B cell (primary cell): Measurements from ENCODE around the gene VWA5B2. TPM values are rescaled to one million over a fixed set of nuclear protein-coding genes. Genes with fewer than 3 reads are reported as not detected.

ENCODE experiments used
- ATAC-seq: fragments of 200-7000 bp; cut with Tn5 transposase; one replicate; pipeline ENCODE4 v1.10.0; 2021; ENCODE audit warnings: low read depth, mild to moderate bottlenecking, moderate number of reproducible peaks, moderate library complexity
- CTCF ChIA-PET: fragments of 350-600 bp; sonication (Branson Sonifier 250); formaldehyde crosslinking; loops from one replicate; lab custom pipeline; 2021; ENCODE audit warnings: antibody characterized with exemption, inconsistent platforms; lab: Charles Lee
- POLR2A ChIA-PET: fragments of 350-600 bp; sonication (Branson Sonifier 250); formaldehyde crosslinking; loops from one replicate; lab custom pipeline; 2021; ENCODE audit warnings: antibody characterized with exemption; lab: Charles Lee
- DNase-seq: peaks from one replicate; pipeline ENCODE4 v3.0.0; 2013
- H2AFZ ChIP-seq: 2 replicates; pipeline ENCODE4 v1.6.1; 2012; ENCODE audit warnings: mild to moderate bottlenecking, low read depth, low read length; ENCODE audit not compliant: insufficient read depth, poor library complexity, severe bottlenecking
- H3K27ac ChIP-seq, 2 donors: 1 replicate in 1 of 2; 2 replicates in 1 of 2; pipeline ENCODE4 v1.5.1; 2012 to 2013; ENCODE audit warnings: low read length in 2 of 2, mild to moderate bottlenecking in 2 of 2, moderate library complexity in 1 of 2
- H3K27me3 ChIP-seq, 4 experiments: fragments of 200-600 bp in 1 of 4; sonication (generic) in 1 of 4; replicated peaks in 1 of 4; 1 replicate in 2 of 4; 2 replicates in 2 of 4; pipeline versions ENCODE4 v1.6.1 to v1.7.0; 2013 to 2016; ENCODE audit warnings: low read length in 3 of 4, mild to moderate bottlenecking in 2 of 4, mixed read lengths in 1 of 4, moderate library complexity in 1 of 4; ENCODE audit not compliant: insufficient read depth in 4 of 4, control insufficient read depth in 3 of 4; ENCODE audit errors: control extremely low read depth in 1 of 4
- H3K36me3 ChIP-seq, 2 experiments: replicated peaks in 1 of 2; 1 replicate in 1 of 2; 2 replicates in 1 of 2; pipeline versions ENCODE4 v1.6.1 to v1.7.1; 2013; ENCODE audit warnings: low read length in 1 of 2; ENCODE audit not compliant: insufficient read depth in 2 of 2, control insufficient read depth in 1 of 2; ENCODE audit errors: control extremely low read depth in 1 of 2, extremely low read depth in 1 of 2
- H3K4me1 ChIP-seq, 2 donors: fragments of 200-600 bp in 1 of 2; sonication (generic) in 1 of 2; 1 replicate in 1 of 2; 2 replicates in 1 of 2; pipeline versions ENCODE4 v1.5.1 to v1.6.1; 2013 to 2017; ENCODE audit warnings: low read length in 2 of 2; ENCODE audit not compliant: control insufficient read depth in 2 of 2, insufficient read depth in 2 of 2
- H3K4me2 ChIP-seq: replicated peaks from 2 replicates; pipeline ENCODE3; 2012; ENCODE audit warnings: mild to moderate bottlenecking, low read depth, low read length; ENCODE audit not compliant: poor library complexity, severe bottlenecking
- H3K4me3 ChIP-seq, 5 experiments: fragments of 200-600 bp in 1 of 5; sonication (generic) in 1 of 5; 1 replicate in 3 of 5; 2 replicates in 2 of 5; pipeline versions ENCODE4 v1.5.1 to v1.7.0; 2011 to 2016; ENCODE audit warnings: low read length in 4 of 5, mild to moderate bottlenecking in 4 of 5, low read depth in 2 of 5, control low read depth in 1 of 5, moderate library complexity in 1 of 5; ENCODE audit not compliant: insufficient read depth in 1 of 5; ENCODE audit errors: control extremely low read depth in 1 of 5, extremely low read depth in 1 of 5
- H3K79me2 ChIP-seq: fragments of 200-600 bp; sonication (generic); one replicate; pipeline ENCODE4 v1.6.0; 2016; ENCODE audit warnings: low read length; ENCODE audit not compliant: control insufficient read depth, insufficient read depth
- H3K9ac ChIP-seq: fragments of 200-600 bp; sonication (generic); 2 replicates; pipeline ENCODE4 v1.6.1; 2017; ENCODE audit warnings: mild to moderate bottlenecking, low read length, moderate library complexity
- H3K9me3 ChIP-seq, 3 donors: one replicate each; pipeline versions ENCODE4 v1.6.1 to v1.7.1; 2013; ENCODE audit warnings: low read length in 2 of 3; ENCODE audit not compliant: control insufficient read depth in 2 of 3, insufficient read depth in 1 of 3; ENCODE audit errors: control extremely low read depth in 1 of 3
- H4K20me1 ChIP-seq: 2 replicates; pipeline ENCODE4 v1.6.0; 2012; ENCODE audit warnings: mild to moderate bottlenecking, low read length; ENCODE audit not compliant: insufficient read depth, control insufficient read depth, poor library complexity, severe bottlenecking
- H3K27ac Mint-ChIP-seq: one replicate; pipeline ENCODE4 v1.8.0; 2021; ENCODE audit warnings: mixed read lengths
- H3K27me3 Mint-ChIP-seq: one replicate; pipeline ENCODE4 v1.8.0; 2021; ENCODE audit warnings: mixed read lengths
- H3K4me1 Mint-ChIP-seq: one replicate; pipeline ENCODE4 v1.8.0; 2021; ENCODE audit warnings: mixed read lengths
- H3K4me3 Mint-ChIP-seq: one replicate; pipeline ENCODE4 v1.8.0; 2021; ENCODE audit warnings: mixed read lengths
- H3K9me3 Mint-ChIP-seq: one replicate; pipeline ENCODE4 v1.8.0; 2022; ENCODE audit warnings: mixed read lengths; ENCODE audit not compliant: insufficient read depth
- CTCF ChIP-seq: fragments of 200-600 bp; IDR thresholded peaks from one replicate; pipeline ENCODE4 v1.8.0; 2022; ENCODE audit warnings: antibody characterized with exemption, mild to moderate bottlenecking
- EZH2 ChIP-seq: IDR thresholded peaks from 2 replicates; pipeline ENCODE4 v1.6.1; 2012; ENCODE audit warnings: borderline replicate concordance, low read depth, mild to moderate bottlenecking, moderate library complexity, low read length; ENCODE audit not compliant: insufficient read depth, poor library complexity, severe bottlenecking
- WGBS: methylation state at CpG from one replicate; pipeline ENCODE4 v1.1.5; 2013; ENCODE audit warnings: missing lambda C conversion rate; ENCODE audit not compliant: insufficient coverage; 5-methylcytosine and 5-hydroxymethylcytosine counted together
- intact Hi-C: fragments of 100-400 bp; cut with micrococcal nuclease; formaldehyde crosslinking; loops from one replicate; pipeline ENCODE4 v1.10.0; 2022
- polyA plus RNA-seq: library from polyadenylated mRNA; depleted of rRNA; stranded (reverse); fragments of >200 nt; gene quantifications from 2 replicates; pipeline ENCODE4 v1.2.3, GENCODE V29; 2012
- total RNA-seq, 2 donors: library from RNA; stranded (reverse); fragments of 120-200 nt in 1 of 2; gene quantifications; 1 replicate in 1 of 2; 2 replicates in 1 of 2; pipeline versions ENCODE4 v1.2.3 to v1.2.4, GENCODE V29; 2013 to 2022

Gene VWA5B2
- total and polyA plus RNA-seq, 2 donors (not counting 1 experiment from before 2014, with no cell fraction given): 0.10 to 0.37 TPM

GRCh38 chr3:184227481-184227935, 1.9 kb upstream of the VWA5B2 start:
- Mint-ChIP-seq H3K27me3 (peaks cover 46% of the 10 kb centered on the region), H3K4me3 (peak overlapping the region; percentile 35), H3K27ac (no peak overlapping the region), H3K9me3 (no peaks in the 10 kb centered on the region), H3K4me1 (peaks cover 20% of the 10 kb centered on the region)
- no peak overlapping the region for H2AFZ ChIP-seq
- no peak overlapping the region for H3K4me3 ChIP-seq
- TF ChIP-seq EZH2 (no peak), CTCF (peak; percentile 95)
- DNase-seq: peak; percentile 69
- peak; percentile 39 for ATAC-seq
- no peaks in the 10 kb centered on the region for H3K36me3 ChIP-seq
- intact Hi-C loops: loop anchor here (1.0 to 5.0 kb wide), 3 partner anchors 23 to 90 kb away; partner anchors contain the start of gene EIF2B5
- WGBS: 8% methylated on average over 1 of the region's 2 CpGs
- no peak overlapping the region for H3K9ac ChIP-seq
- ChIA-PET POLR2A (interaction anchor here (0.6 kb wide), 2 partner anchors 10 to 332 kb away, joined by 3 to 6 read pairs; no protein-coding TSS in a partner anchor), CTCF (interaction anchor here (0.8 to 3.4 kb wide), 34 partner anchors 9 to 343 kb away, joined by 3 to 23 read pairs (median 4); partner anchors contain the start of genes ABCC5, ABCF3, ALG3 and DVL3)
- H3K79me2 ChIP-seq: no peaks in the 10 kb centered on the region
- H3K9me3 ChIP-seq: peaks cover 0 to 3% (median 0%) of the 10 kb centered on the region in 3 donors
- peaks cover 15 to 25% of the 10 kb centered on the region in 2 donors for H3K4me1 ChIP-seq
- H3K4me2 ChIP-seq: no peak overlapping the region
- H3K27me3 ChIP-seq: peaks cover 0 to 58% (median 32%) of the 10 kb centered on the region in 4 experiments
- H4K20me1 ChIP-seq: no peaks in the 10 kb centered on the region
- H3K27ac ChIP-seq: no peak overlapping the region
